NB4 (cell line): ENCODE measurements around the gene CELF1.

Source experiments
- DNase-seq: peaks from one replicate; pipeline ENCODE4 v3.0.0; 2010; ENCODE audit warnings: low read depth
- H3K4me3 ChIP-seq: one replicate; pipeline ENCODE4 v1.5.1; 2011; ENCODE audit warnings: mild to moderate bottlenecking, low read depth, low read length, moderate library complexity
- CTCF ChIP-seq: IDR thresholded peaks from one replicate; pipeline ENCODE4 v1.5.1; 2012; ENCODE audit warnings: low read depth, low read length
- MAX ChIP-seq: IDR thresholded peaks from 2 replicates; pipeline ENCODE4 v1.6.1; 2011; ENCODE audit warnings: low read depth, low read length
- MYC ChIP-seq: IDR thresholded peaks from 2 replicates; pipeline ENCODE4 v1.6.1; 2011; ENCODE audit warnings: low read depth, low read length
- POLR2A ChIP-seq: IDR thresholded peaks from 2 replicates; pipeline ENCODE4 v1.6.1; 2011; ENCODE audit warnings: mild to moderate bottlenecking; ENCODE audit not compliant: insufficient read length; ENCODE audit errors: extremely low read depth

Gene CELF1

GRCh38 chr11:47418454-47419259 lies 134.3 kb downstream of the CELF1 start:
- DNase-seq: no peak
- TF ChIP-seq MYC (no peak), MAX (no peak), CTCF (no peak)
- H3K4me3 ChIP-seq: no peak overlapping the region

- DNase-seq: no peak
- no peak for TF ChIP-seq CTCF
- no peak for TF ChIP-seq MAX
- no peak for TF ChIP-seq POLR2A
- TF ChIP-seq MYC: no peak
Observed at GRCh38 chr11:47417712-47418111, 135.2 kb downstream of the CELF1 start.

GRCh38 chr11:47415949-47416472 lies 136.9 kb downstream of the CELF1 start:
- TF ChIP-seq MYC (no peak), MAX (no peak), CTCF (no peak), POLR2A (no peak)
- no peak for DNase-seq
- no peak overlapping the region for H3K4me3 ChIP-seq

More at GRCh38 chr11:47417712-47418111, 135.2 kb downstream of the CELF1 start:
- H3K4me3 ChIP-seq: no peak overlapping the region
